ENCODE data around the gene PDLIM1.

PDLIM1 gene

GRCh38 chr10:95288303-95288702 lies 2.5 kb downstream of the PDLIM1 start:
- DNase-seq = no peak

- DNase-seq = no peak
Measured at GRCh38 chr10:95287281-95287680, 3.5 kb downstream of the PDLIM1 start.

- DNase-seq = no peak
Measured at GRCh38 chr10:95286707-95287106, 4.1 kb downstream of the PDLIM1 start.

GRCh38 chr10:95285556-95285955 lies 5.2 kb downstream of the PDLIM1 start:
- no peak for DNase-seq

- no peak for DNase-seq
Measured at GRCh38 chr10:95284807-95285206, 6.0 kb downstream of the PDLIM1 start.

- no peak for DNase-seq
Measured at GRCh38 chr10:95282107-95282506, 8.7 kb downstream of the PDLIM1 start.

GRCh38 chr10:95281206-95281605 lies 9.6 kb downstream of the PDLIM1 start:
- DNase-seq = no peak

GRCh38 chr10:95280637-95281036 lies 10.2 kb downstream of the PDLIM1 start:
- no peak for DNase-seq

- no peak for DNase-seq
Measured at GRCh38 chr10:95279042-95279820, 11.6 kb downstream of the PDLIM1 start.

- DNase-seq = no peak
Measured at GRCh38 chr10:95278061-95278988, 12.5 kb downstream of the PDLIM1 start.

GRCh38 chr10:95277614-95278013 lies 13.2 kb downstream of the PDLIM1 start:
- no peak for DNase-seq

- no peak for DNase-seq
Measured at GRCh38 chr10:95277201-95277570, 13.6 kb downstream of the PDLIM1 start.

- DNase-seq = no peak
Measured at GRCh38 chr10:95276367-95277200, 14.2 kb downstream of the PDLIM1 start.

GRCh38 chr10:95275726-95276366 lies 15.0 kb downstream of the PDLIM1 start:
- DNase-seq = no peak

GRCh38 chr10:95273393-95274312 lies 17.1 kb downstream of the PDLIM1 start:
- no peak for DNase-seq

GRCh38 chr10:95268438-95268837 lies 22.4 kb downstream of the PDLIM1 start:
- no peak for DNase-seq

GRCh38 chr10:95267251-95267650 lies 23.6 kb downstream of the PDLIM1 start:
- no peak for DNase-seq

GRCh38 chr10:95266674-95267095 lies 24.1 kb downstream of the PDLIM1 start:
- DNase-seq = no peak

- DNase-seq = no peak
Measured at GRCh38 chr10:95265572-95265971, 25.2 kb downstream of the PDLIM1 start.

GRCh38 chr10:95264227-95265051 lies 26.4 kb downstream of the PDLIM1 start:
- DNase-seq = no peak

- no peak for DNase-seq
Measured at GRCh38 chr10:95263864-95264226, 27.0 kb downstream of the PDLIM1 start.
